ENCODE results near the gene PPP2R2C.

GRCh38 chr4:6444582-6444981 is 27.8 kb downstream of the PPP2R2C start:
- TF ChIP-seq CTCF (IDR thresholded peaks at IDR 0.05; ENCODE audit: insufficient read depth, low read length) (no peak), POLR2AphosphoS5 (IDR thresholded peaks at IDR 0.05; ENCODE audit: low read depth) (no peak), REST (IDR thresholded peaks at IDR 0.05; ENCODE audit: insufficient replicate concordance, low read depth) (no peak), SPI1 (IDR thresholded peaks at IDR 0.05; ENCODE audit: borderline replicate concordance, low read depth) (no peak)

Measured in HL-60 (cell line).